HG03097 (cell line): Measurements from ENCODE around the gene LUC7L.

Experiments
- ATAC-seq: cut with Tn5 transposase; IDR thresholded peaks from one replicate; pipeline ENCODE4 v1.9.1; 2021; ENCODE audit not compliant: unreplicated experiment, low FRiP score

The LUC7L gene

GRCh38 chr16:149024-149660 lies 80.1 kb downstream of the LUC7L start:
- no peak for ATAC-seq

GRCh38 chr16:146646-147045 lies 82.6 kb downstream of the LUC7L start:
- no peak for ATAC-seq

GRCh38 chr16:144797-145252 lies 84.4 kb downstream of the LUC7L start:
- ATAC-seq: no peak

GRCh38 chr16:143456-143855 lies 85.8 kb downstream of the LUC7L start:
- no peak for ATAC-seq

GRCh38 chr16:143047-143446 lies 86.2 kb downstream of the LUC7L start:
- no peak for ATAC-seq

- ATAC-seq: no peak
These were observed 86.8 kb downstream of the LUC7L start for GRCh38 chr16:142405-142967.

- no peak for ATAC-seq
These were observed 88.9 kb downstream of the LUC7L start for GRCh38 chr16:140175-140857.
